Activated CD8-positive, alpha-beta memory T cell treated with anti-CD3 and anti-CD28 coated beads for 48 hours (primary cell): ENCODE data around the gene GSTM3.
"Not testable (repeated sequence)": the region's sequence is repeated elsewhere in the genome, so short reads cannot be mapped to it uniquely, and the experiment has no call there.

ENCODE experiments used
- DNase-seq, 3 experiments: peaks; one replicate each; pipeline ENCODE4 v3.0.0-alpha.2; 2020; ENCODE audit warnings: low read depth in 2 of 3, low spot score in 2 of 3

GSTM3 gene

GRCh38 chr1:109762039-109762585, 21.3 kb upstream of the GSTM3 start:
- no peak for DNase-seq

GRCh38 chr1:109761227-109762038, 20.6 kb upstream of the GSTM3 start:
- no peak for DNase-seq

GRCh38 chr1:109760581-109761226, 19.9 kb upstream of the GSTM3 start:
- no peak for DNase-seq

GRCh38 chr1:109759513-109760334, 18.9 kb upstream of the GSTM3 start:
- no peak for DNase-seq

- no peak for DNase-seq
Observed at GRCh38 chr1:109757936-109758786, 17.3 kb upstream of the GSTM3 start.

- no peak for DNase-seq
Observed at GRCh38 chr1:109756848-109757521, 16.1 kb upstream of the GSTM3 start.

GRCh38 chr1:109756325-109756724, 15.5 kb upstream of the GSTM3 start:
- not testable (repeated sequence) for DNase-seq

- DNase-seq = no peak
Observed at GRCh38 chr1:109754738-109755137, 13.9 kb upstream of the GSTM3 start.

GRCh38 chr1:109751531-109752260, 10.9 kb upstream of the GSTM3 start:
- DNase-seq = no peak

- no peak for DNase-seq
Observed at GRCh38 chr1:109750920-109751319, 10.1 kb upstream of the GSTM3 start.

- DNase-seq = no peak
Observed at GRCh38 chr1:109750241-109750882, 9.5 kb upstream of the GSTM3 start.

- DNase-seq = no peak
Observed at GRCh38 chr1:109749221-109749620, 8.4 kb upstream of the GSTM3 start.

- not testable (repeated sequence) for DNase-seq
Observed at GRCh38 chr1:109748311-109748710, 7.5 kb upstream of the GSTM3 start.

- DNase-seq = peak; percentile 53 to 67 (median 66)
Observed at GRCh38 chr1:109739738-109740614, 862 bp downstream of the GSTM3 start.

- no peak for DNase-seq
Observed at GRCh38 chr1:109733236-109733870, 7.5 kb downstream of the GSTM3 start.

- no peak for DNase-seq
Observed at GRCh38 chr1:109732390-109732881, 8.4 kb downstream of the GSTM3 start.

- no peak for DNase-seq
Observed at GRCh38 chr1:109730666-109731065, 10.2 kb downstream of the GSTM3 start.
